Fibroblast of the aortic adventitia (primary cell): ENCODE data around the gene ENDOD1. TPM values are rescaled to one million over a fixed set of nuclear protein-coding genes. Genes with fewer than 3 reads are reported as not detected.

Experiments used
- DNase-seq: peaks from one replicate; pipeline ENCODE4 v3.0.0-alpha.2; 2010; ENCODE audit warnings: low read depth
- H3K4me3 ChIP-seq: 2 replicates; pipeline ENCODE4 v1.5.1; 2011; ENCODE audit warnings: low read depth, mild to moderate bottlenecking, control low read depth, low read length, moderate library complexity
- CTCF ChIP-seq: IDR thresholded peaks from 2 replicates; pipeline ENCODE4 v1.5.1; 2011; ENCODE audit warnings: mild to moderate bottlenecking, low read length, control low read depth, inconsistent platforms; ENCODE audit not compliant: insufficient read depth
- total RNA-seq: library from RNA; depleted of rRNA; stranded (reverse); fragments of >200 nt; gene quantifications from 2 replicates; pipeline ENCODE4 v1.2.3, GENCODE V29; 2012; ENCODE audit warnings: low replicate concordance

The ENDOD1 gene
- total RNA-seq, 1 donor: 39.8 TPM

GRCh38 chr11:95138448-95138847, 48.8 kb downstream of the ENDOD1 start:
- H3K4me3 ChIP-seq: no peak overlapping the region
- peak; percentile 41 for TF ChIP-seq CTCF
- DNase-seq: peak; percentile 47

DNA sequence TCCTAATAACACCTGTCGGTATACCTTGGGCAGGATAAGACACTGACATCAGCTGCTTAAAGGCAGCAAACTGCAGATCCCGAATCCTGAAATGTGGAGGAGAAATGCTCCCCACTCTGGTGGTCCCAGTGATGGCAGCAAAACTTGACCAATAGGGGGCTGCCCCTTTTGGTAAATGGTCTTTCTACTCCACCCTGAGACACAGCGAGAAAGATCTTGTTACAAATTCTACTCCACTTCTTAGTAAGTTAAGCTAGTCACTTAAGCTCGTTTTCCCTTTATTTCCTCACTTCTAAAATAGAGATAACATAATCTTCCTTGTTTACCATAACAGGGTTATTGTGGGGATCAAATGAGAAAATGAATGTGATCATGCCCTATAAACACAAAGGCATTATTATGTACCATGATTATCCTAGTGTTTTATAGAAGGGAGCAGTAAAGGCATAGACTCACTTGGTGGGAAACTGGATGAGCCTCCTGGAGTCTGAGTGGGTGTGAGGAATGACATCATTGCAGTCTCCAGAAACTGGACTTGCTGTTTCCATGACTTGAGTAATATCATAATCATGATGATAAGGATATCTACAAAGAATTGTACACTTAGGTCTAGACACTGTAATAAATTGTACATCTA, 50.9 kb downstream of the ENDOD1 start:
- TF ChIP-seq CTCF: no peak
- peak; percentile 71 for DNase-seq
- no peak overlapping the region for H3K4me3 ChIP-seq

GRCh38 chr11:95142431-95142830, 52.8 kb downstream of the ENDOD1 start:
- TF ChIP-seq CTCF: no peak

GRCh38 chr11:95143106-95143681, 53.5 kb downstream of the ENDOD1 start:
- TF ChIP-seq CTCF: no peak
- peak; percentile 74 for DNase-seq
- no peak overlapping the region for H3K4me3 ChIP-seq

More at GRCh38 chr11:95142431-95142830, 52.8 kb downstream of the ENDOD1 start:
- peak; percentile 37 for DNase-seq
- H3K4me3 ChIP-seq: no peak overlapping the region

DNA sequence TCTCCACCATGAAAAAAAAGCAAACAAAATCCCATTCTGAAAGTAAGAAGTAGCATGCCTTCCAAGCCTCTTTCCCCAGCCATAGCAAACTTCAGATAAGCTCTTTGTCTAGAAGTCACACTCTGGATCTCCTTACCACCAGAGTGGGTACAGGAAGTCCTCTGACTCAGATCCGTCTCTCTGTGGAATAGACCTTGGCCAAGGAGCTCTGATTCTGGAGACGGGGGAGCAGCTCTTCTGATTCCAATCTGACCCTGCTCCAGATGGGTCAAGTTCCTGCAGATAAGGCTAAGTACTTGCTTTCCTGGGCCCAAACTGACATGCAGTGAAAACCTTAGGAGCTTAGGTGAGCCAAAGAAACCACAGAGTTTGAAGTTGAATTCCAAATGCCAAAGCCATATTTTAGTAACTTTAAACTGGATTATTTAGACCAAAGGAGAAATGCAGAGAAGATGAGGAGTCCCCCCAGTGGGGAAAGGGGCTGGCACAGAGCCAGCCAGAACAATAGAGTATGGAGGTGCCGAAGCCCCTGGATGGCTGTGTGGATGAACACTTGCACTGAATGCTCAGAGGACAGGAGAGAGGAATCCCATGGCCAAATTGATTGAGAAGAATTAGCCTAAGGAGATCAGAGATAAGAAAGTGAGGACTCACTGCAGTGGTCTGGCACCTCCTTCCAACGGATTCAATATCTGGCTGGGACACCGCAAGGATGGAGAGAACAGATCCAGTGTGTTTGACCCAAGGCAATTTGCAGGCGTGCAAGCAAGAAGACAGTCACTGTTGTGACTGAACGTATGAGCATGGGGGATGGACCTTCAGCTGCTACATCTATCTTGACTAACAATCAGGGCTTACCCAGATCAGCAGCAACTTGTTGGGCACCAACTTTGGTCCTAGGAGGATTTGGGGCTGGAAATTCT, 54.9 kb downstream of the ENDOD1 start:
- no peak for TF ChIP-seq CTCF
- peak; percentile 86 for DNase-seq
- H3K4me3 ChIP-seq: no peak overlapping the region

DNA sequence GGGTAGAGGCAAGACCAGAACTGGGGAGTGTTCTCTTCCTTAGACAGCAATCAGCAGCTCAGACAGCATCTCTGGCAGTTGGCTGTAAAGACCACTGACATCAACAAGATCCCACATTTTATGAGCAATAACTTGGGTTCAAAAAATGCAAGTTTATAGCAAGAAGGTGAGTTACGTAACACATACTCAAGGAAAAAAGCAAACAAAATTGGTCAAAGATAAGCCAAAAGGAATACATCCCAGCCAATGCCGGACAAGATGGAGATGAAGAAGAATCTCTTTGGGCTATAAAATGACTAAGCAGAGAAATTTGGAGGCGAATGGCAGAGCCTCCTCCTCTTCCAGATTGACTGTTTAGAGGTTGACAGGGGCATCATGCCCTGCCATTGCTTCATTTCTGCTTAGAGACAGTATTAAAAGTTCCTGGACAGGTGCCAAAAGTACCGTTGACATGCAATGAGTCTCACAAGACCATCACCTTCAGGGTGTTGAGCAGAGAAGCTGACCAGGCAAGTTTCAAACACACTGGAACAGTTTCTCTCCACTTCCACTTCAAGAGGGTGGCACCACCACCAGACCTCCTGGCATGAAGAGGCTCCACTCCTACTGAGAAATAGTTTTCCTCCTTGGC, 55.9 kb downstream of the ENDOD1 start:
- no peak overlapping the region for H3K4me3 ChIP-seq
- no peak for DNase-seq
- no peak for TF ChIP-seq CTCF
